Activated T-helper 1 cell treated with anti-CD3 and anti-CD28 coated beads, Interleukin-12 subunit alpha, Interleukin-12 subunit beta, Interleukin-2, Interleukin-4 antibody, amounts not matched to agents 30 ng/mL and 10 ng/mL and 1 ng/mL, durations not matched to agents 14 hours and 24 hours and 36 hours (primary cell): ENCODE data around the gene KCNAB1. TPM values are rescaled to one million over a fixed set of nuclear protein-coding genes. Genes with fewer than 3 reads are reported as not detected.

Experiments
- DNase-seq: peaks from one replicate; pipeline ENCODE4 v3.0.0; 2021; ENCODE audit warnings: low spot score
- H3K27ac Mint-ChIP-seq: one replicate; pipeline ENCODE4 v1.8.0; 2021; ENCODE audit warnings: mild to moderate bottlenecking, mixed read lengths
- H3K27me3 Mint-ChIP-seq: one replicate; pipeline ENCODE4 v1.8.0; 2022; ENCODE audit warnings: mild to moderate bottlenecking, moderate library complexity, mixed read lengths; ENCODE audit not compliant: insufficient read depth
- H3K36me3 Mint-ChIP-seq: one replicate; pipeline ENCODE4 v1.8.0; 2021; ENCODE audit warnings: low read depth, mixed read lengths
- H3K4me1 Mint-ChIP-seq: one replicate; pipeline ENCODE4 v1.8.0; 2021; ENCODE audit warnings: low read depth, mixed read lengths
- H3K4me3 Mint-ChIP-seq: one replicate; pipeline ENCODE4 v1.8.0; 2021; ENCODE audit warnings: mild to moderate bottlenecking, moderate library complexity, mixed read lengths
- H3K9me3 Mint-ChIP-seq: one replicate; pipeline ENCODE4 v1.8.0; 2021; ENCODE audit warnings: mixed read lengths
- intact Hi-C: fragments of 100-400 bp; cut with micrococcal nuclease; formaldehyde crosslinking; loops from one replicate; pipeline ENCODE4 v1.15.1; 2024
- total RNA-seq: library from RNA; stranded (reverse); gene quantifications from 2 replicates; pipeline ENCODE4 v1.2.3, GENCODE V29; 2022

The KCNAB1 gene
- total RNA-seq, 1 donor from 2014 or later = not detected

DNA sequence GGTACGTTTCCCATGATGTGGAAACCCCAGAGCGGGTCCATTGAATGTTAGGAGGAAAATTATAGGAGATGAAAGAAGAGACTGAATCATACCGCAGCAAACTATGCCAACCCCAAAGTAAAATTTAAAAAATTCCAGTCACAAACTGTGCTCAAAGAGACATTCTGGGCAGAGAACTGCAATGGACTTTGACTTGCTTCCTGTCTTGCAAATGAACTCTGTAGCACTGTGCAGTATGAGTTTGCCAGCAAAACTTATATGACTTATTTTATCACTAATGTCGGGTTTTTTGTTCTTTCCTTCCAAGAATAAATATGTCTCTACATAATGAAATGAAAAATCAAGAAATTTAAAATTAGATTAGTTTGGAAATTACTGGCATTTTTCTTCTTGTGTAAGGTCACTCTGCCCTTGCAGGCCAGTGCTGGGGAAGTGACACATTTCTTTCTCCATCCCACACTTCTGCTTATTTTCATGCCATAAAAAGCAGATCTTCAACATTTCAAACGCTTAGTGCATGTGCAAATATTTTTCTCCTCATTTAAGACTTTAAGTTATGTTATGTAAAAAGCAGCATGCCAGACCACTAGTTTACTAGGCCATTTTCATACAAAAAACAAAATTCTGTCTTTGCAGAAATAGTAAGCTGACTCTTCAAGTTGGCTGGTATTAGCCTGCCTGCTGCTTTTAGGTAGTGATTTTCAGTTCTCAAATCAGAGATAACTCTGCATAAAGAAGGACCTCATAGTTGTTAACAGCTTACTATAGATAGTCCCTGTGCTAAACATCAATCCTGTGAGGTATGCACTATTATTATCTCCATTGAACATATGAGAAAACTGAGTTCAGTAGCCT is 466.8 kb downstream of the KCNAB1 start:
- Mint-ChIP-seq H3K4me3 (no peak overlapping the region), H3K9me3 (peaks cover 3% of the 10 kb centered on the region), H3K27ac (peak overlapping the region; percentile 10), H3K27me3 (peaks cover 7% of the 10 kb centered on the region), H3K4me1 (peaks cover 14% of the 10 kb centered on the region), H3K36me3 (no peaks in the 10 kb centered on the region)
- intact Hi-C loops = no loop called here
- DNase-seq = no peak

DNA sequence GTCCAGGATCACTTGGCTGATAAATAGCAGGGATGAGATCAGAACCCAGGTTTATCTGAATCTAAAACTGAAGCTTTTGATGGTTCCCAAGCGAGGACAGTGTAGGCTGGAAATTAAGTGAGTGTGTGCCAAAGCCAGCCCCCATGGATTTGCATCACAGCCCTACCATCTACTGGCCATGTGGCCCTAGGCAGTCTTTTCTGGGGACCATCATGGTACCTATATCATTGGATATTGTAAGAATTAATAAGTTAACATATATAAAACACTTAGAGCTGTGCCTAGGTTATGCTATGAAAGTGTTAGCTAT is 467.3 kb downstream of the KCNAB1 start:
- Mint-ChIP-seq H3K27me3 (peaks cover 4% of the 10 kb centered on the region), H3K36me3 (no peaks in the 10 kb centered on the region), H3K9me3 (peaks cover 3% of the 10 kb centered on the region), H3K27ac (no peak overlapping the region), H3K4me3 (no peak overlapping the region), H3K4me1 (peaks cover 11% of the 10 kb centered on the region)
- DNase-seq = no peak
- intact Hi-C loops = no loop called here

Other genes starting within 250 kb of the KCNAB1 start
- gene GMPS, start 249.9 kb upstream of the KCNAB1 start, total RNA-seq = 131 and 144 TPM in 2 replicates